Inflammatory macrophage (primary cell): ENCODE data around the gene LIN28B.

Source experiments
- DNase-seq, 2 donors: peaks; one replicate each; pipeline ENCODE4 v3.0.0-alpha.2; 2020 to 2022

LIN28B gene

DNA sequence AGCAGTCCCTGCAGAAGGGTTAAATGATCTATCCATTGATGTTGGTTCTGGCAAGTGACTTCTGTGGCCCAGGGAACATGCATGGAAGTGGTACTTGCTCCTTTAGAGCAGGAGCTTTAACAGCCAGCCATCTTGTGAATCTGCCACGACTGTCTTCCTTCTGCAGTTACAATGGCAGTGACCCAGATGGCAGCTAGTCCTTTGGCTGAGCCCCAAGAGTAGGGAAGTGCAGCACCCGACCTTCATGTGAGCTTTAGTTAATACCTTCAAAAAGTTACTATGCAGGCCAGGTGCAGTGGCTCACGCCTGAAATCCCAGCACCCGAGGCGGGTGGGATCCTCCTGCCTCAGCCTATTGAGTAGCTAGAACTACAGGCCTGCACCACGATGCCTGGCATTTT is 156.5 kb downstream of the LIN28B start:
- no peak for DNase-seq

DNA sequence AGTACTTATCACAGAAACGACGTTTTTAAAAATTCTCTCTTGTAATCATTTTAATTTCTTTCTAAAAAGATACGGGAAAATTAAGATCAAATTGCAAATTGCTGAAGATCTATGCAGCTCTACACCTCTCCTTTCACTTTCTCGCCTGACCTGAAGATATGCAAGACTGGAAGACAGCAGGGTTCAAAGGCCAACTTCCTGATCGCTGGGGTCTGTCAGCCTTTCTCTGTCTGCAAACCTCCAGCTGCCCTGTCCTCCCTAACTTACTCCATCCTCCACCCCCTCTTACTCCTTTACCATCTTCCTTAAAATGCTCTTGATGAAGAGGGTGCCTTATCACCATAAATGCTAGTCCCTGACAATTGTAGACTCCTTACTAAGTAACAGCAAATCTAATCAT is 159.2 kb downstream of the LIN28B start:
- no peak for DNase-seq

GRCh38 chr6:105120570-105120969 is 163.7 kb downstream of the LIN28B start:
- no peak for DNase-seq

GRCh38 chr6:105121981-105122380 is 165.1 kb downstream of the LIN28B start:
- no peak for DNase-seq

DNA sequence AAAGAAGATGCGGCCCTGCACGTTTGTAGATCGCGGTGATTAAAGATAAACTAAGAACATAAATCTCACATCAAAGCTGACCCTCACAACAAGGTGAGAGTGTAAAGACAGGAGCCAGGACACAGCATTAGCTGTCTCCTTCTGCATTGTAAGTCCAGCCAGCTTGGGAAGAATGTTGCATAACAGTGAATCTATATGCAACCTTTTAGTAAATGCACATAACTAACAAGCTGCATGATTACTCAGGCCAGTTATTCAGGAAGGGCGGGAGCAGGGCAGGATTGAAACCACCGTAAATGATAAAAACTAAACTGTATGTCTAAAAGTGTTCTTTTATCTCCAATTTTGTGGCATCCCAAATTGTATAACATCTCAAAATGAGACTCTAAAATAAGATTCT is 165.8 kb downstream of the LIN28B start:
- DNase-seq = no peak
